NB4 (cell line): ENCODE data around the gene MICAL3.

Experiments used
- POLR2A ChIP-seq: IDR thresholded peaks from 2 replicates; pipeline ENCODE4 v1.6.1; 2011; ENCODE audit warnings: mild to moderate bottlenecking; ENCODE audit not compliant: insufficient read length; ENCODE audit errors: extremely low read depth
- TF ChIP-seq, protein P1 (sequence below): IDR thresholded peaks from one replicate; pipeline ENCODE4 v1.5.1; 2012; ENCODE audit warnings: low read depth, low read length
- TF ChIP-seq, protein P2 (sequence below): IDR thresholded peaks from 2 replicates; pipeline ENCODE4 v1.6.1; 2011; ENCODE audit warnings: low read depth, low read length

DNA sequence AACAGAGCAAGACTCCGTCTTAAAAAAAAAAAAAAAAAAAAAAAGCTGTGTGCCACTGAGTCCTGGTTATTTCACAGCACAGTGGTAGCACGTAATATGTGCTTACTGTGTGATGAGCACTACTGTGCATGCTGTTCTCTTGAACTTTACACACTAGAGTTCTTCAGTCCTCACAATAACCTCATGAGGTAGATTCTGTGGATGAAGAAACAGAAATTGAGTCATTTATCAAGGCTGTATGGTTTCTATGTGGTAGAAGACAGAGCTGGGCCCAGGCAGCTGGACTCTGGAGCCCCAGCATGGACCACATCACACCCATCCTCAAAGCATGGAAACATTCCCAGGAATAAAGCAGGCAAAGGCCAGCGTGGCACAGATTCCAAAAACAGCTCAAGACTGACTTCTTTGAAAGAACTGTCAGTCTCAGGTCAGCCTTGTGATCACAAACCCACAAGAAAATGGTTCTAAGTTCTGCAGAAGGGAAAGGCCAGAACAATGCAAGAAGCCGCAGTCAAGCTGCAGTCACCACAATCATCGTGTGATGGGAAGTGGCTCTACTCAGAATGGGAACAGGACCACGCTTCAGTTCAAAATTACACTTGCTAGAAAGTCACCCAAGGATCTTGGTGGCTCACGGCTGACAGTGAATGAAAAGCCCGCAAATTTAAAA lies 49.5 kb downstream of the MICAL3 start:
- TF ChIP-seq, protein P1, sequence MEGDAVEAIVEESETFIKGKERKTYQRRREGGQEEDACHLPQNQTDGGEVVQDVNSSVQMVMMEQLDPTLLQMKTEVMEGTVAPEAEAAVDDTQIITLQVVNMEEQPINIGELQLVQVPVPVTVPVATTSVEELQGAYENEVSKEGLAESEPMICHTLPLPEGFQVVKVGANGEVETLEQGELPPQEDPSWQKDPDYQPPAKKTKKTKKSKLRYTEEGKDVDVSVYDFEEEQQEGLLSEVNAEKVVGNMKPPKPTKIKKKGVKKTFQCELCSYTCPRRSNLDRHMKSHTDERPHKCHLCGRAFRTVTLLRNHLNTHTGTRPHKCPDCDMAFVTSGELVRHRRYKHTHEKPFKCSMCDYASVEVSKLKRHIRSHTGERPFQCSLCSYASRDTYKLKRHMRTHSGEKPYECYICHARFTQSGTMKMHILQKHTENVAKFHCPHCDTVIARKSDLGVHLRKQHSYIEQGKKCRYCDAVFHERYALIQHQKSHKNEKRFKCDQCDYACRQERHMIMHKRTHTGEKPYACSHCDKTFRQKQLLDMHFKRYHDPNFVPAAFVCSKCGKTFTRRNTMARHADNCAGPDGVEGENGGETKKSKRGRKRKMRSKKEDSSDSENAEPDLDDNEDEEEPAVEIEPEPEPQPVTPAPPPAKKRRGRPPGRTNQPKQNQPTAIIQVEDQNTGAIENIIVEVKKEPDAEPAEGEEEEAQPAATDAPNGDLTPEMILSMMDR = no peak
- TF ChIP-seq POLR2A = no peak
- TF ChIP-seq, protein P2, sequence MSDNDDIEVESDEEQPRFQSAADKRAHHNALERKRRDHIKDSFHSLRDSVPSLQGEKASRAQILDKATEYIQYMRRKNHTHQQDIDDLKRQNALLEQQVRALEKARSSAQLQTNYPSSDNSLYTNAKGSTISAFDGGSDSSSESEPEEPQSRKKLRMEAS = no peak
